Natural killer cell treated with Interleukin-12 subunit alpha and Interleukin-12 subunit beta and Interleukin-15 and Interleukin-18, amount 100 ng/mL, for 72 hours (primary cell): ENCODE measurements around the gene TNFRSF12A. TPM values are rescaled to one million over a fixed set of nuclear protein-coding genes. Genes with fewer than 3 reads are reported as not detected.

ENCODE experiments used
- ATAC-seq, 2 donors: fragments of 150-1000 bp; cut with Tn5 transposase in 1 of 2; sonication (Bioruptor Pico), chemical (Tn5 transposase) in 1 of 2; 2 replicates each; pipeline ENCODE4 v1.10.0; 2021
- DNase-seq: peaks from one replicate; pipeline ENCODE4 v3.0.0; 2022; ENCODE audit warnings: low spot score
- H3K27ac Mint-ChIP-seq, 2 donors: 1 replicate in 1 of 2; 2 replicates in 1 of 2; pipeline ENCODE4 v1.8.0; 2022; ENCODE audit warnings: mixed read lengths in 2 of 2, mild to moderate bottlenecking in 1 of 2, moderate library complexity in 1 of 2
- H3K27me3 Mint-ChIP-seq, 2 donors: 1 replicate in 1 of 2; 2 replicates in 1 of 2; pipeline ENCODE4 v1.8.0; 2022; ENCODE audit warnings: mixed read lengths in 2 of 2
- H3K36me3 Mint-ChIP-seq: one replicate; pipeline ENCODE4 v1.8.0; 2022; ENCODE audit warnings: mixed read lengths
- H3K4me1 Mint-ChIP-seq, 2 donors: 1 replicate in 1 of 2; 2 replicates in 1 of 2; pipeline ENCODE4 v1.8.0; 2022; ENCODE audit warnings: low read depth in 2 of 2, mixed read lengths in 2 of 2, mild to moderate bottlenecking in 1 of 2
- H3K4me3 Mint-ChIP-seq: one replicate; pipeline ENCODE4 v1.8.0; 2022; ENCODE audit warnings: mixed read lengths
- H3K9me3 Mint-ChIP-seq: 2 replicates; pipeline ENCODE4 v1.8.0; 2022; ENCODE audit warnings: mixed read lengths
- total RNA-seq, 2 donors: library from RNA; stranded (reverse); gene quantifications; one replicate each; pipeline ENCODE4 v1.2.3, GENCODE V29; 2022

Gene TNFRSF12A
- total RNA-seq, 2 donors from 2014 or later, result 6.4 to 6.5 TPM

DNA sequence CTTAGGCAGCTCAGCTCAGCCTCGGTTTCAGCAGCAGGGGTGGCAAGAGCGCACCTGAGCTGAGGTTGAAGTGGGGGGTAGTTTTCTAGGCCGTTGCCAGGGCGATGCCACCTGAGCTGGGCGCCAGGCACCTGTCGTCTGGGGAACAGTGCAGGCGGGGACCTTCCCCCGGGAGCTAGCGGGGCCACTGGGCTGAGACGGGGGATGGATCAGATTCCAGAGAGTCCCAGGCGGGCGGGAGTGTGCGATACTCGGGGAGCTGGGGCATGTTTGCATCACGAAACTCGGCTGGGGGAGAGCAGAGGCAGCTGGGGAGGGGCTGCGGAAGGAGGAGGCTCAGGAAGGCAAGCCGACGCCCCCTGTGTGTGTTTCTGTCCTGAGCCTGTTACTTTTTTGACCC lies 7.9 kb upstream of the TNFRSF12A start:
- H3K36me3 Mint-ChIP-seq, result no peaks in the 10 kb centered on the region
- H3K27ac Mint-ChIP-seq, result no peak overlapping the region
- no peaks in the 10 kb centered on the region for H3K9me3 Mint-ChIP-seq
- peaks cover 8 to 10% of the 10 kb centered on the region in 2 donors for H3K4me1 Mint-ChIP-seq
- H3K27me3 Mint-ChIP-seq, result peaks cover 0 to 4% of the 10 kb centered on the region in 2 donors
- DNase-seq (no peak), ATAC-seq (no peak)
- H3K4me3 Mint-ChIP-seq, result no peak overlapping the region

DNA sequence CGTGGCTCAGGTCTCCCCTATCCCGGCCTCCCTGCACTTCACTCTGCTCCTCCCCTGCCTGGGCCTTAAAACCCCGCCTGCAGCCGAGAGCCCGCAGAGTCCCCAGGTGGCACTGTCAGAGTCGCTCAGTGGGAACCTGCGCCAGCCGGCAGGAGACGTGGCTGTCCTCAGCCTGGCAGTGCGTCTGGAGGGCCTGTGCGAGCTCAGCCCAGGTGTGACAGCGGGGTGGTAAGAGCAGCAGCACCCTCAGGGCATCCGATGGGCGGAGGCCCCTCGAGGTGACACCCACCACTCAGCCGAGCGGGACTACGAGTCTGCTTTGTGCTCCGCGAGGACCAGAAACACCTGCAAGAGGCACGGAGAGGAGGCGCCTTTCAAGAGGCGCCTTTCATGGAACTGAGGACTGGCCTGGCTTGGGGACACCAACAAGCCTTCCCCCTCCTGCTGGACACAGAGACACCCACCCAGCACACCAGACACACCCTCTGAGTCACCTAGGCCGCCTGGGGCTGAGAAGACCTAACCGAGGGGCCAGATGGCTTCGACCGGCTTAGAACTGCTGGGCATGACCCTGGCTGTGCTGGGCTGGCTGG lies 7.2 kb upstream of the TNFRSF12A start, which contains the start of gene CLDN9:
TSS of gene CLDN9 (plus strand) at position 96 of the 593 bp plus-strand sequence. CDS start at position 536, 440 bp downstream.
- H3K4me3 Mint-ChIP-seq, result no peak within 1 kb of the TSS
- no peak for DNase-seq
- H3K27me3 Mint-ChIP-seq, result peaks cover 0 to 4% of the 10 kb centered on the region in 2 donors
- H3K4me1 Mint-ChIP-seq, result peaks cover 7% of the 10 kb centered on the region in 2 donors
- no peaks in the 10 kb centered on the region for H3K9me3 Mint-ChIP-seq
- no peak within 1 kb of the TSS for H3K27ac Mint-ChIP-seq
- no peaks in the 10 kb centered on the region for H3K36me3 Mint-ChIP-seq
- no peak for ATAC-seq

DNA sequence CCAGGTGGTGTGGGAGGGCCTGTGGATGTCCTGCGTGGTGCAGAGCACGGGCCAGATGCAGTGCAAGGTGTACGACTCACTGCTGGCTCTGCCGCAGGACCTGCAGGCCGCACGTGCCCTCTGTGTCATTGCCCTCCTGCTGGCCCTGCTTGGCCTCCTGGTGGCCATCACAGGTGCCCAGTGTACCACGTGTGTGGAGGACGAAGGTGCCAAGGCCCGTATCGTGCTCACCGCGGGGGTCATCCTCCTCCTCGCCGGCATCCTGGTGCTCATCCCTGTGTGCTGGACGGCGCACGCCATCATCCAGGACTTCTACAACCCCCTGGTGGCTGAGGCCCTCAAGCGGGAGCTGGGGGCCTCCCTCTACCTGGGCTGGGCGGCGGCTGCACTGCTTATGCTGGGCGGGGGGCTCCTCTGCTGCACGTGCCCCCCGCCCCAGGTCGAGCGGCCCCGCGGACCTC lies 6.6 kb upstream of the TNFRSF12A start:
- Mint-ChIP-seq H3K27ac (no peak overlapping the region), H3K9me3 (no peaks in the 10 kb centered on the region), H3K4me1 (peaks cover 1 to 3% of the 10 kb centered on the region in 2 donors), H3K36me3 (no peaks in the 10 kb centered on the region), H3K27me3 (peaks cover 0 to 4% of the 10 kb centered on the region in 2 donors), H3K4me3 (no peak overlapping the region)
- DNase-seq (no peak), ATAC-seq (no peak)

DNA sequence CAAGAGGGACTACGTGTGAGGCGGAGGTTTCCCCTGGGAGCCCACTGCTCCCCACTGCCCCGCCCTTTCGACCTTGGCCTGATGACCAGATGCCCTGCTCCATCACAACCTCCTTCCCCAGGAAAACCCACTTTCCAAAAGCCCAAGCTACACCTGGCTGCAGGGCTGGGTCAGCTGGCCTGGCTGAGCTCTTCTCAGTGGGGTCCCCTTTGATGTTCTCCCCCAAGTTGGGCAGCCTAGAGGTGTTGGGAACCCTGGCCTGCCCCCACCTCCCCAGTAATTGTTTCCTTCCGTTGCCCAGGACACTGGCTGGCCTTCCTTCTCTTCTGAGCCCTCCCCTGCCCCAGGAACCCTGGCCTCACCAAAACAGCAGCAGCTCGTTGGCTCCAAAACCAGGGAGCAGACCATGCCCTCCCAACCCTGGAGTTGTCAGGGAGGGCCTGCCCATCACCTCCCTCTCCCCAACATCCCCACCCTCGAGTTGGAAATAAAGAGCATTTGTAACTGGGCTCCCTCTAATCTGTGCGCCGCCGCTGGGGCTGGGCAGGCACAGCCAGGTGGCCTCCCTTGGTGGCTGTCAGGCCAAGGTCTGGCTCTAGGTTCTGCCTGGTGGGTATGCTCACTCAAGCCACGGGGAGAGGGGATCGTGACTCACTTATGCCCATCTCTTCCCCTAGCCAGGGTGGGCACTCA lies 6.0 kb upstream of the TNFRSF12A start:
- Mint-ChIP-seq H3K4me1 (no peaks in the 10 kb centered on the region), H3K4me3 (no peak overlapping the region), H3K27me3 (peaks cover 0 to 4% of the 10 kb centered on the region in 2 donors), H3K9me3 (no peaks in the 10 kb centered on the region), H3K27ac (no peak overlapping the region), H3K36me3 (no peaks in the 10 kb centered on the region)
- DNase-seq (no peak), ATAC-seq (no peak)

DNA sequence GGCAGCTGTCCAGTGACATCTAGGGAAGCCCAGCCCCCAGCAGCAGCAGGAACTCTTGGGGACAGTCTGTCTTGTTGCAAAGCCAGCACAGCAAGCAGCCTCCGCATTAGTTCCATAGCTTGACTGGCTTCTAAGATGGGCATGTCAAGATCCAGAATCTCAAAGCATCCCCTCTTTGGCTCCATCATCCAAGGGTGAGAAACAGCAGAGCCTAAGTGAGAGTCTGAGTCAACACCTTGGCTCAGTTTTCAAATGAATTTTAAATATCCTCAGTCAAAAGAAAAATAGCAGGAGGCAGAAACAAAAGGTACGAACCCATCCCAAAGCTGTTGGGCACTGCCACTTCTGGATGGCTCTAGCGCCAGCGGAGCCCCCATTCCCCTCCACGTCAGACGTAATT lies 5.2 kb upstream of the TNFRSF12A start:
- peaks cover 2 to 3% of the 10 kb centered on the region in 2 donors for H3K4me1 Mint-ChIP-seq
- no peaks in the 10 kb centered on the region for H3K36me3 Mint-ChIP-seq
- H3K9me3 Mint-ChIP-seq, result no peaks in the 10 kb centered on the region
- ATAC-seq, result no peak
- no peak overlapping the region for H3K27ac Mint-ChIP-seq
- H3K27me3 Mint-ChIP-seq, result peaks cover 0 to 4% of the 10 kb centered on the region in 2 donors
- DNase-seq, result no peak
- H3K4me3 Mint-ChIP-seq, result no peak overlapping the region

DNA sequence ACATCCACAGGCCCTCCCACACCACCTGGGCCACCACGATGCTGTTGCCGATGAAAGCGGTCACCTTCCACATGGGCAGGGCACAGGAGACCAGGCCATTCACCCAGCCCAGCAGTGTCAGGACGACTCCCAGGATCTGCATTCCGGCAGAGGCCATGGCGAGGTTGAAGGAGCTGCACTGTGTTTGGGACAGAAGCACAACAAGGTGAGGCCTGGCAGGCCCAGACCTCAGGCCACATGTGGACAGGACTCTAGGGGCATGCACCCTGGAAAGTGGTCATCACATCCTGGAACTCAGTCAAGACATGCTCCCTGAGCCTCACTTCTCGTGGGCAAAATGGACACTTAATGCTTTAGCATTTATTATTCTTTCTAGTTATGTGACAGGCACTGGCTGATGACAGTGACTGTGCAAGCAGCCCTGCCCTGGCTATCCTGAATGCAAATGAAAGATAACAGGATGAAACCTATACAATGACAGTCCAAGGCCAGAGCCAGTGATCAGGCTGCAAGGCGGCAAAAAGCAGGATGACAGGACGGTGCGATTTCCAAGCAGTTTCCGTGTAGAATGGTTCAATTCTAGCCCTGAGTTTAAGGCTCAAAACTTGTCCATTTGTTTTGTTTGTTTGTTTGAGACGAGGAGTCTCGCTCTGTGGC lies 4.2 kb upstream of the TNFRSF12A start:
- Mint-ChIP-seq H3K4me3 (no peak overlapping the region), H3K27ac (no peak overlapping the region), H3K4me1 (peaks cover 3 to 5% of the 10 kb centered on the region in 2 donors), H3K27me3 (peaks cover 0 to 4% of the 10 kb centered on the region in 2 donors), H3K9me3 (no peaks in the 10 kb centered on the region), H3K36me3 (no peaks in the 10 kb centered on the region)
- DNase-seq (no peak), ATAC-seq (no peak)

DNA sequence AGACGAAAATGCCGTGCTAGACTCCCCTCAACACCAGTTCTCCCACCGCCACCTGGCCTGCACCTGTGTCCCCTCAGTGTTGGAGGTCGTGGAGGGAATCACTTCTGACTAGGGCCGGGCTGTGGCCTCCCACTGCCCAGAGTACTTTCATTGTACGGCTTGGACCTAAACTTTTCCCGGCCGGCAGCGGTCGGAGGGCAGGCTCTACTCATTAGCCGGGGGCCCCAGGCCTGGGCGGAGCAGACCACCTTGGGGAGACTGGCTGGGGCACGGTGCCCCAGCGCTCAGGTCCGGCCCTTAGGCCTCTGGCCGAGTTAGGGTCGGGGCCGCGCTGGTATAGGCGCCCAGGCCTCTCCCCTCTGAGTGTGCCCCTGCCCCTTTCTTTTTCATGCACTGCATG lies 2.8 kb upstream of the TNFRSF12A start:
- peaks cover 13 to 17% of the 10 kb centered on the region in 2 donors for H3K4me1 Mint-ChIP-seq
- H3K4me3 Mint-ChIP-seq, result no peak overlapping the region
- no peaks in the 10 kb centered on the region for H3K36me3 Mint-ChIP-seq
- no peaks in the 10 kb centered on the region for H3K9me3 Mint-ChIP-seq
- no peak overlapping the region for H3K27ac Mint-ChIP-seq
- H3K27me3 Mint-ChIP-seq, result peaks cover 0 to 4% of the 10 kb centered on the region in 2 donors
- DNase-seq (no peak), ATAC-seq (no peak)

DNA sequence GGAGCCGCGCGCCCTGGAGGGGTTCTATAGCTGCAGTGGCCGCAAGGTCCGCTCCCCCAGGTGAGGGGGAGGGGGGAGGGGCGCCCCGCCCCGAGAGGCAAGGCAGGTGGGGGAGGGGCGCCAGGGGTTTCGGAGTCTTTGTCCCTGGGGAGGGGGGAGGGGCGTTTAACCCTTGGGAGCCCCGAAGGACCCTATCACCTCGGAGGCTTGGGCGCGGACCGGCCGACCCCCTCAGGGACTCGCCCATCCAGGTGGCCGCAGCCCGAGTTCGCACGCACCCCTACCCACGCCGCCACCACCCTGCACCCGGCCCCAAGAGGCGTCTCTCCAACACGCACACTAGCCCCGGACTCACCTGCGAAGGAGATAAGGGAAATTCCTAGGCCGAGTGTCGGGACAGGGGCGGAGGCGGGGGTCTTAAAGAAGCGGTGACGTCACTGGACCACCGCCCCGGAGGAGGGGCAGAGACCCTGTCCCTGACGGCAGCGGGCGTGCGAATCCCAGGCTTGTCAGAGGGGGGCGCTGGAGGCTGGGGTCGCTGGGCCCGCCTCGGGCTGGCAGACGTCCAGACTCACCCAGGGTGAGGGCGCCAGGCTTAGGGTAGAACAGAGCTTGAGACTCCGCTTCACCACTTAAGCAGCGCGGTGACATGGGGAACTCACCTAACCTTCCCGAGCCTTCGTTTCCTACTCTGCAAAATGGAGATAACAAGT lies 2.2 kb upstream of the TNFRSF12A start, which contains the start of gene CLDN6:
TSS of gene CLDN6 (minus strand) at position 390 of the 713 bp plus-strand sequence. CDS start 2,162 bp downstream, outside the sequence.
- ATAC-seq, result no peak
- Mint-ChIP-seq H3K4me3 (no peak within 1 kb of the TSS), H3K27me3 (peaks cover 0 to 4% of the 10 kb centered on the region in 2 donors), H3K27ac (no peak within 1 kb of the TSS), H3K4me1 (peaks cover 19 to 23% of the 10 kb centered on the region in 2 donors), H3K9me3 (no peaks in the 10 kb centered on the region), H3K36me3 (no peaks in the 10 kb centered on the region)
- no peak for DNase-seq

DNA sequence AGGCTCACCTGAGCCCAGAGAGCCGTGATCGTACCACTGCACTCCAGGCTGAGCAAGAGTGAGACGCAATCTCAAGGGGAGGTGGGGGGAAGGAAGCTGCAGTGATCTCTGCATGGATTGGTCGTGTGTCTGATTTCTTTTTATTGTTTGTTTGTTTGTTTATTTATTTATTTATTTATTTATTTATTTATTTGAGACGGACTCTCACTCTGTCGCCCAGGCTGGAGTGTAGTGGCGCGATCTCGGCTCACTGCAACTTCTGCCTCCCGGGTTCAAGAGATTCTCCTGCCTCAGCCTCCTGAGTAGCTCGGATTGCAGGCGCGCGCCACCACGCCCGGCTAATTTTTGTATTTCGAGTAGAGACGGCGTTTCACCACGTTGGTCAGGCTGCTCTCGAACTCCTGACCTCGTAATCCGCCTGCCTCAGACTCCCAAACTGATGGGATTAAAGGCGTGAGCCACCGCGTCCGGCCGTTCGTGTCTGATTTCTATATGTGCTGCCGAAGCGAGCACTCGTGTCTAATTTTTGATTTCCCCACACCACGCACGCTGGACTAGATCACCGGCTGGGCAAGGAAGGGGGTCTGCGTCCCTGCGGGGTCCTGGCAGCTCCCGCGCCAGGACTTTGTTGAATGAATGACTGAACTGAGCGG lies 448 bp upstream of the TNFRSF12A start:
- H3K4me1 Mint-ChIP-seq, result peaks cover 32% of the 10 kb centered on the region in 2 donors
- no peak for DNase-seq
- H3K4me3 Mint-ChIP-seq, result peak overlapping the region; percentile 88
- peak overlapping the region; percentile 46 to 72 for H3K27ac Mint-ChIP-seq
- no peaks in the 10 kb centered on the region for H3K27me3 Mint-ChIP-seq
- H3K9me3 Mint-ChIP-seq, result no peaks in the 10 kb centered on the region
- no peak for ATAC-seq
- no peaks in the 10 kb centered on the region for H3K36me3 Mint-ChIP-seq

DNA sequence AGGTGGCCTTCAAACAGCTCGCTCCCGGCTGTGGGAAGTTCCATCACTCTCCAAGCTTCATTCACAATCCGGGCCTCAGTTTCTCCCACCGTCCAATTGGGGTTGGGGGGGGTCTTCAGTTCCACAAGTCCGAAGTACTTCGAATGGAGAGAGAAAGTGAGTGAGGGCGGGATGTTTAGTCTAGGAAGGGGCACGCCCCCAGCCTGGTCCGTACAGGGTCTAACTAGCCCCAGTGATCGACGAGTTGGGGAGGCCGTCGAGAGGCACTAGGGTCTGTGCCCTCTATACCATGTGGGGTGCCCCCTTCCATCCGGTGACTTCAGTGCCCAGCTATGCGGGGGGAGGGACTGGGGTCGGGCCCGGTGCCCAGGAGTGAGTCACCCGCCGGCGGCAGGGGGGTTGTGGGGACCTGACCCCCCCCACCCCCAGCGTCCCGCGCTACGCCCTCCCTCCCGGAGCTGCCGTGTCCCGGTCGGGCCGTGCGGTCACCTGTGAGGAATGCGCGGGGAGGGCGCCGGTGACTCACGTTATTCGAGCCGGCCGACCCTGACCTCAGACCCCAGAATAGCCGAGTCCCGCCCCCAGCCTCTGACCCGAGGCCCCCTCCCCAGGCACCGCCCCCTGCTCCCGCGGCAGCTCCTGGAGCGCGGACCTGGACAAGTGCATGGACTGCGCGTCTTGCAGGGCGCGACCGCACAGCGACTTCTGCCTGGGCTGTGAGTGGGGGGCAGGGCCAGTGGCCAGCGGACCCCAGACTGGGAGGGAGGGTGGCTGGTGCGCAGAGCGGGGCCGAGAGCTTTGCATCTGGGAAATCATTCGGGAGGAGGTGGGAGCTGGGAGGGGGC lies 658 bp downstream of the TNFRSF12A start:
- H3K27ac Mint-ChIP-seq, result peak overlapping the region; percentile 87 to 90
- H3K27me3 Mint-ChIP-seq, result no peaks in the 10 kb centered on the region
- DNase-seq (no peak), ATAC-seq (peak; percentile 2 to 4)
- peaks cover 32% of the 10 kb centered on the region in 2 donors for H3K4me1 Mint-ChIP-seq
- H3K9me3 Mint-ChIP-seq, result no peaks in the 10 kb centered on the region
- no peaks in the 10 kb centered on the region for H3K36me3 Mint-ChIP-seq
- peak overlapping the region; percentile 88 for H3K4me3 Mint-ChIP-seq

DNA sequence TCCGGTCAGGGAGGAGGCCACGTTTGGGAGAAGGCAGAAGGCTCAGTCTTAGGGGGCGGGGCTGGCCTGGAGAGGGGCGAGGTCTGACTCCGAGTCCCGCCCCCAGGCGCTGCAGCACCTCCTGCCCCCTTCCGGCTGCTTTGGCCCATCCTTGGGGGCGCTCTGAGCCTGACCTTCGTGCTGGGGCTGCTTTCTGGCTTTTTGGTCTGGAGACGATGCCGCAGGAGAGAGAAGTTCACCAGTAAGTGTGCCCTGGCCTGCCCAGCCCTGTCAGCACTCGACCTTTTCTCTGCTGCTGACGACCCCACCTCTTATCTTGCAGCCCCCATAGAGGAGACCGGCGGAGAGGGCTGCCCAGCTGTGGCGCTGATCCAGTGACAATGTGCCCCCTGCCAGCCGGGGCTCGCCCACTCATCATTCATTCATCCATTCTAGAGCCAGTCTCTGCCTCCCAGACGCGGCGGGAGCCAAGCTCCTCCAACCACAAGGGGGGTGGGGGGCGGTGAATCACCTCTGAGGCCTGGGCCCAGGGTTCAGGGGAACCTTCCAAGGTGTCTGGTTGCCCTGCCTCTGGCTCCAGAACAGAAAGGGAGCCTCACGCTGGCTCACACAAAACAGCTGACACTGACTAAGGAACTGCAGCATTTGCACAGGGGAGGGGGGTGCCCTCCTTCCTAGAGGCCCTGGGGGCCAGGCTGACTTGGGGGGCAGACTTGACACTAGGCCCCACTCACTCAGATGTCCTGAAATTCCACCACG lies 1.5 kb downstream of the TNFRSF12A start:
- no peaks in the 10 kb centered on the region for H3K9me3 Mint-ChIP-seq

DNA sequence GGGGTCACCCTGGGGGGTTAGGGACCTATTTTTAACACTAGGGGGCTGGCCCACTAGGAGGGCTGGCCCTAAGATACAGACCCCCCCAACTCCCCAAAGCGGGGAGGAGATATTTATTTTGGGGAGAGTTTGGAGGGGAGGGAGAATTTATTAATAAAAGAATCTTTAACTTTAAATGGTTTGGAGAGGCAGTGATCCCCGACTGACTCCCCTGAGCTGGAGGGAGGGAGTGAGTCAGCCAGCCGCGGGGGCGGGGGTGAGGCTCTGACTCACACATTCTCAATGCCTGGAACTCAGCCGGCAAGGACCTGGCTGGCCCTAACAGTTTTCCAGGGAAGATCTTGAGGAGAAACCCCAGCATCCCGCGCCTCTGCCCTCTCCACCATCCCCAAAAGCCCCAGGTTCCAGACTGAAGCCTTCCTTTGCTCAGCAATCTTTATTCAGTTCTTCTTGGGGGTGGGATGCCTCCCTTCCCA lies 2.1 kb downstream of the TNFRSF12A start:
- H3K4me3 Mint-ChIP-seq, result peak overlapping the region; percentile 88
- H3K27ac Mint-ChIP-seq, result peak overlapping the region; percentile 87 to 90
- no peaks in the 10 kb centered on the region for H3K9me3 Mint-ChIP-seq
- H3K36me3 Mint-ChIP-seq, result no peaks in the 10 kb centered on the region
- ATAC-seq (peak; percentile 48 to 64), DNase-seq (peak; percentile 90)
- H3K4me1 Mint-ChIP-seq, result peaks cover 32% of the 10 kb centered on the region in 2 donors
- no peaks in the 10 kb centered on the region for H3K27me3 Mint-ChIP-seq

More for the DNA sequence above, 1.5 kb downstream of the TNFRSF12A start:
- no peaks in the 10 kb centered on the region for H3K36me3 Mint-ChIP-seq
- H3K27ac Mint-ChIP-seq, result peak overlapping the region; percentile 87 to 90
- DNase-seq (peak; percentile 79), ATAC-seq (peak; percentile 44 to 56)
- H3K27me3 Mint-ChIP-seq, result no peaks in the 10 kb centered on the region
- H3K4me1 Mint-ChIP-seq, result peaks cover 32% of the 10 kb centered on the region in 2 donors
- H3K4me3 Mint-ChIP-seq, result peak overlapping the region; percentile 88
